22Rv1 (cell line): ENCODE measurements around the gene EXD3.

ENCODE experiments used
- ZFX ChIP-seq: fragments of 450-650 bp; IDR thresholded peaks from 2 replicates; pipeline ENCODE4 v1.6.1; 2017; ENCODE audit warnings: antibody characterized with exemption, borderline replicate concordance
- TF ChIP-seq, protein P1 (sequence below): fragments of 450-650 bp; IDR thresholded peaks from 2 replicates; pipeline ENCODE4 v1.5.1; 2017; ENCODE audit warnings: mild to moderate bottlenecking

- TF ChIP-seq, protein P1, sequence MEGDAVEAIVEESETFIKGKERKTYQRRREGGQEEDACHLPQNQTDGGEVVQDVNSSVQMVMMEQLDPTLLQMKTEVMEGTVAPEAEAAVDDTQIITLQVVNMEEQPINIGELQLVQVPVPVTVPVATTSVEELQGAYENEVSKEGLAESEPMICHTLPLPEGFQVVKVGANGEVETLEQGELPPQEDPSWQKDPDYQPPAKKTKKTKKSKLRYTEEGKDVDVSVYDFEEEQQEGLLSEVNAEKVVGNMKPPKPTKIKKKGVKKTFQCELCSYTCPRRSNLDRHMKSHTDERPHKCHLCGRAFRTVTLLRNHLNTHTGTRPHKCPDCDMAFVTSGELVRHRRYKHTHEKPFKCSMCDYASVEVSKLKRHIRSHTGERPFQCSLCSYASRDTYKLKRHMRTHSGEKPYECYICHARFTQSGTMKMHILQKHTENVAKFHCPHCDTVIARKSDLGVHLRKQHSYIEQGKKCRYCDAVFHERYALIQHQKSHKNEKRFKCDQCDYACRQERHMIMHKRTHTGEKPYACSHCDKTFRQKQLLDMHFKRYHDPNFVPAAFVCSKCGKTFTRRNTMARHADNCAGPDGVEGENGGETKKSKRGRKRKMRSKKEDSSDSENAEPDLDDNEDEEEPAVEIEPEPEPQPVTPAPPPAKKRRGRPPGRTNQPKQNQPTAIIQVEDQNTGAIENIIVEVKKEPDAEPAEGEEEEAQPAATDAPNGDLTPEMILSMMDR = no peak
- TF ChIP-seq ZFX = no peak
These were observed 115.5 kb downstream of the EXD3 start for GRCh38 chr9:137307255-137308056.
